Putamen (tissue), 1 donor: ENCODE measurements around the gene TEKT2.

Experiments
- DNase-seq: peaks from one replicate; pipeline ENCODE4 v3.0.0-alpha.2; 2016; ENCODE audit warnings: low spot score

The TEKT2 gene

GRCh38 chr1:36087233-36088123 lies 3.6 kb downstream of the TEKT2 start:
- DNase-seq = no peak

- DNase-seq = no peak
Observed at GRCh38 chr1:36088265-36088576, 4.3 kb downstream of the TEKT2 start.

GRCh38 chr1:36088577-36089392 lies 4.9 kb downstream of the TEKT2 start, which contains the start of gene ADPRS:
Gene ADPRS (plus strand): TSS chr1:36088892. CDS start chr1:36088905, 13 bp downstream.
- peak; percentile 85 for DNase-seq

GRCh38 chr1:36089393-36090121 lies 5.7 kb downstream of the TEKT2 start:
- DNase-seq = no peak

- no peak for DNase-seq
Observed at GRCh38 chr1:36091141-36091540, 7.2 kb downstream of the TEKT2 start.

- DNase-seq = no peak
Observed at GRCh38 chr1:36091698-36092097, 7.8 kb downstream of the TEKT2 start.

- DNase-seq = no peak
Observed at GRCh38 chr1:36092166-36092797, 8.4 kb downstream of the TEKT2 start.

GRCh38 chr1:36092798-36093185 lies 8.9 kb downstream of the TEKT2 start:
- no peak for DNase-seq

GRCh38 chr1:36093226-36093625 lies 9.3 kb downstream of the TEKT2 start:
- no peak for DNase-seq

- DNase-seq = peak; percentile 94
Observed at GRCh38 chr1:36093929-36094328, 10.0 kb downstream of the TEKT2 start.

GRCh38 chr1:36094621-36095061 lies 10.7 kb downstream of the TEKT2 start:
- no peak for DNase-seq

- DNase-seq = no peak
Observed at GRCh38 chr1:36095760-36096405, 12.0 kb downstream of the TEKT2 start.

- no peak for DNase-seq
Observed at GRCh38 chr1:36096500-36097432, 12.9 kb downstream of the TEKT2 start.

- no peak for DNase-seq
Observed at GRCh38 chr1:36097693-36098585, 14.0 kb downstream of the TEKT2 start.

GRCh38 chr1:36098650-36099365 lies 14.9 kb downstream of the TEKT2 start:
- DNase-seq = no peak

GRCh38 chr1:36099681-36100341 lies 15.9 kb downstream of the TEKT2 start:
- DNase-seq = no peak

GRCh38 chr1:36100376-36100775 lies 16.5 kb downstream of the TEKT2 start:
- no peak for DNase-seq

- DNase-seq = no peak
Observed at GRCh38 chr1:36101546-36101945, 17.7 kb downstream of the TEKT2 start.
